ENCODE data around the gene OSCAR.
A peak's percentile ranks its signal among the peaks of the same experiment; 100 is the strongest.

The OSCAR gene

GRCh38 chr19:54141356-54141755, 40.8 kb upstream of the OSCAR start:
- in situ Hi-C loops (cut with HindIII; ENCODE audit: low sequenced_read_pairs): no loop called here

GRCh38 chr19:54138489-54139256, 38.1 kb upstream of the OSCAR start:
- peak overlapping the region; percentile 78 for H3K4me3 ChIP-seq (ENCODE audit: low read depth, low read length)
- no peak for DNase-seq (ENCODE audit: low read depth, low spot score)
- in situ Hi-C loops (cut with HindIII; ENCODE audit: low sequenced_read_pairs): no loop called here

More at GRCh38 chr19:54141356-54141755, 40.8 kb upstream of the OSCAR start:
- no peak overlapping the region for H3K4me3 ChIP-seq (ENCODE audit: low read depth, low read length)
- DNase-seq (ENCODE audit: low read depth, low spot score): no peak
- TF ChIP-seq CTCF (IDR thresholded peaks at IDR 0.05; ENCODE audit: low read depth, low read length): no peak

GRCh38 chr19:54137699-54138488, 37.3 kb upstream of the OSCAR start, which contains the start of gene CNOT3:
Gene CNOT3, plus strand, starts transcription at chr19:54137762. Its CDS starts 5,217 bp downstream, at chr19:54142979.
- in situ Hi-C loops (cut with HindIII; ENCODE audit: low sequenced_read_pairs): no loop called here
- DNase-seq (ENCODE audit: low read depth, low spot score): no peak
- peak; percentile 14 for TF ChIP-seq CTCF (IDR thresholded peaks at IDR 0.05; ENCODE audit: low read depth, low read length)
- H3K4me3 ChIP-seq (ENCODE audit: low read depth, low read length): peak within 1 kb of the TSS; percentile 78

More at GRCh38 chr19:54138489-54139256, 38.1 kb upstream of the OSCAR start:
- no peak for TF ChIP-seq CTCF (IDR thresholded peaks at IDR 0.05; ENCODE audit: low read depth, low read length)

- peak overlapping the region; percentile 78 for H3K4me3 ChIP-seq (ENCODE audit: low read depth, low read length)
- in situ Hi-C loops (cut with HindIII; ENCODE audit: low sequenced_read_pairs): no loop called here
- DNase-seq (ENCODE audit: low read depth, low spot score): peak; percentile 100
- TF ChIP-seq CTCF (IDR thresholded peaks at IDR 0.05; ENCODE audit: low read depth, low read length): no peak
Observed at GRCh38 chr19:54136864-54137698, 36.5 kb upstream of the OSCAR start.

GRCh38 chr19:54136086-54136863, 35.7 kb upstream of the OSCAR start:
- peak overlapping the region; percentile 53 for H3K4me3 ChIP-seq (ENCODE audit: low read depth, low read length)
- no peak for TF ChIP-seq CTCF (IDR thresholded peaks at IDR 0.05; ENCODE audit: low read depth, low read length)
- in situ Hi-C loops (cut with HindIII; ENCODE audit: low sequenced_read_pairs): no loop called here
- no peak for DNase-seq (ENCODE audit: low read depth, low spot score)

Data from astrocyte of the spinal cord (primary cell).